Measurements from ENCODE around the gene ALKBH4. TPM values are rescaled to one million over a fixed set of nuclear protein-coding genes. Genes with fewer than 3 reads are reported as not detected.

The ALKBH4 gene
- total RNA-seq, 4 donors from 2014 or later = 10.7 to 40.5 (median 18.7) TPM

GRCh38 chr7:102407910-102408309 is 56.8 kb downstream of the ALKBH4 start:
- Histone ChIP-seq H3K4me3 (no peak overlapping the region), H3K27ac (peak overlapping the region in 2 of 4 donors; percentile 2 to 59), H3K36me3 (peaks cover 0 to 88% (median 0%) of the 10 kb centered on the region in 3 donors), H3K9me3 (no peaks in the 10 kb centered on the region), H3K4me1 (no peaks in the 10 kb centered on the region), H3K27me3 (no peaks in the 10 kb centered on the region)
- TF ChIP-seq POLR2A (IDR thresholded peaks at IDR 0.05) (no peak), CTCF (IDR thresholded peaks at IDR 0.05) (no peak)
- DNase-seq = peak in 1 of 3 donors; percentile 15

Other genes with a start within 250 kb of the ALKBH4 start
- 10 to 100 TPM in 1 of 4 donors, 1 to 10 TPM in 3; 1.8 to 13.2 (median 2.7) TPM for gene SH2B2, start 178.0 kb downstream of the ALKBH4 start, total RNA-seq
- gene SPDYE6, start 108.4 kb downstream of the ALKBH4 start, total RNA-seq = not detected
- 10 to 100 TPM; 20.7 to 63.5 (median 38.2) TPM for gene PRKRIP1, start 68.5 kb downstream of the ALKBH4 start, total RNA-seq
- 10 to 100 TPM in 1 of 4 donors, 1 to 10 TPM in 3; 2.1 to 39.6 (median 4.2) TPM for gene ORAI2, start 31.3 kb downstream of the ALKBH4 start, total RNA-seq
- gene LRWD1, start 121 bp upstream of the ALKBH4 start, total RNA-seq = 10 to 100 TPM; 22.6 to 79.2 (median 23.8) TPM
- gene POLR2J, start 14.1 kb upstream of the ALKBH4 start, total RNA-seq = 10 to 100 TPM; 13.2 to 27.9 (median 22.5) TPM
- 10 to 100 TPM; 31.3 to 90.8 (median 40.7) TPM for gene RASA4B, start 52.9 kb upstream of the ALKBH4 start, total RNA-seq
- gene UPK3BL2, start 78.8 kb upstream of the ALKBH4 start, total RNA-seq = 10 to 100 TPM; 12.6 to 43.9 (median 26.9) TPM
- gene SPDYE2, start 86.4 kb upstream of the ALKBH4 start, total RNA-seq = not detected
- 10 to 100 TPM; 19.8 to 58.9 (median 51.0) TPM for gene POLR2J3, start 107.7 kb upstream of the ALKBH4 start, total RNA-seq
- 100 to 1,000 TPM in 2 of 4 donors, 10 to 100 TPM in 2; 43.8 to 187 (median 123) TPM for gene RASA4, start 151.9 kb upstream of the ALKBH4 start, total RNA-seq
- 10 to 100 TPM; 20.7 to 88.3 (median 41.8) TPM for gene UPK3BL1, start 177.9 kb upstream of the ALKBH4 start, total RNA-seq
- gene SPDYE2B, start 185.5 kb upstream of the ALKBH4 start, total RNA-seq = not detected
- gene POLR2J2, start 206.8 kb upstream of the ALKBH4 start, total RNA-seq = 10 to 100 TPM in 1 of 4 donors, 1 to 10 TPM in 3; 2.6 to 27.4 (median 5.3) TPM